Nephron (organoid): ENCODE measurements around the gene APOL1.
"Not testable (repeated sequence)": the region's sequence is repeated elsewhere in the genome, so short reads cannot be mapped to it uniquely, and the experiment has no call there.

Source experiments
- H3K27ac Mint-ChIP-seq, 3 experiments: 2 replicates each; pipeline ENCODE4 v1.8.0; 2020; ENCODE audit warnings: mixed read lengths in 3 of 3, mild to moderate bottlenecking in 2 of 3, moderate library complexity in 1 of 3
- H3K27me3 Mint-ChIP-seq: 2 replicates; pipeline ENCODE4 v1.8.0; 2021; ENCODE audit warnings: low read depth, mild to moderate bottlenecking, moderate library complexity, mixed read lengths
- H3K36me3 Mint-ChIP-seq: 2 replicates; pipeline ENCODE4 v1.8.0; 2020; ENCODE audit warnings: low read depth, mixed read lengths
- H3K4me1 Mint-ChIP-seq: 2 replicates; pipeline ENCODE4 v1.8.0; 2020; ENCODE audit warnings: mixed read lengths
- H3K4me3 Mint-ChIP-seq, 3 experiments: 2 replicates each; pipeline ENCODE4 v1.8.0; 2020; ENCODE audit warnings: mild to moderate bottlenecking in 3 of 3, mixed read lengths in 3 of 3, moderate library complexity in 2 of 3
- H3K9me3 Mint-ChIP-seq: 2 replicates; pipeline ENCODE4 v1.8.0; 2020; ENCODE audit warnings: mixed read lengths
- TF ChIP-seq, protein P1 (sequence below), 3 experiments: fragments of 200-600 bp; sonication (generic); IDR thresholded peaks; one replicate each; pipeline ENCODE4 v1.5.0; 2021; ENCODE audit warnings: antibody characterized with exemption in 3 of 3; ENCODE audit not compliant: unreplicated experiment in 3 of 3

APOL1 gene

GRCh38 chr22:36252754-36253522, at the start of gene APOL1:
Gene APOL1, plus strand, starts transcription at chr22:36253133. Its CDS starts 1,823 bp downstream, at chr22:36254956.
- peaks cover 14% of the 10 kb centered on the region for H3K9me3 Mint-ChIP-seq

DNA sequence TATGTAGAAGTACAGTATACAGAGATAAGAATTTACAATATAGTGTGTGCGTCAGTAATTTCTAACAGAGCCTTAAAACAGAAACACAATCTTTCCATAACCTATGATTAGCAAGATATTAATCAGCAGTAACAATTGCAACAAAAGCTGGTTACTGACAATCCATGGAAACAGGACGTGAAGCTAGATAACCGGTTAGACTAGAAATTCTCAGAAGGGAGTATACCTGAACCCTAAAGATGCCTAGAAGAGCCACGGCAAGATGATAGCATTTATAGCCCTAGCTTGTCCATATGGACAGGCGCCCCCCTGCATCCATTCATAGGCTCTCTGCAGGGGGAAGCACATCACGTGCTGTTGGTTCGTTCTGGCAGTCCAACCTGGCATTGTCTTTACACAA, 49.5 kb upstream of the APOL1 start:
- Mint-ChIP-seq H3K27ac (peak overlapping the region; percentile 93 to 97 (median 93)), H3K4me1 (peaks cover 42% of the 10 kb centered on the region), H3K4me3 (peak overlapping the region in 1 of 3 experiments; percentile 67)
- not testable (repeated sequence) for H3K27me3 Mint-ChIP-seq, H3K9me3 Mint-ChIP-seq, H3K36me3 Mint-ChIP-seq

More at GRCh38 chr22:36252754-36253522, at the start of gene APOL1:
- H3K27me3 Mint-ChIP-seq, result no peaks in the 10 kb centered on the region
- peak within 1 kb of the TSS in 1 of 3 experiments; percentile 20 for H3K4me3 Mint-ChIP-seq
- TF ChIP-seq, protein P1, sequence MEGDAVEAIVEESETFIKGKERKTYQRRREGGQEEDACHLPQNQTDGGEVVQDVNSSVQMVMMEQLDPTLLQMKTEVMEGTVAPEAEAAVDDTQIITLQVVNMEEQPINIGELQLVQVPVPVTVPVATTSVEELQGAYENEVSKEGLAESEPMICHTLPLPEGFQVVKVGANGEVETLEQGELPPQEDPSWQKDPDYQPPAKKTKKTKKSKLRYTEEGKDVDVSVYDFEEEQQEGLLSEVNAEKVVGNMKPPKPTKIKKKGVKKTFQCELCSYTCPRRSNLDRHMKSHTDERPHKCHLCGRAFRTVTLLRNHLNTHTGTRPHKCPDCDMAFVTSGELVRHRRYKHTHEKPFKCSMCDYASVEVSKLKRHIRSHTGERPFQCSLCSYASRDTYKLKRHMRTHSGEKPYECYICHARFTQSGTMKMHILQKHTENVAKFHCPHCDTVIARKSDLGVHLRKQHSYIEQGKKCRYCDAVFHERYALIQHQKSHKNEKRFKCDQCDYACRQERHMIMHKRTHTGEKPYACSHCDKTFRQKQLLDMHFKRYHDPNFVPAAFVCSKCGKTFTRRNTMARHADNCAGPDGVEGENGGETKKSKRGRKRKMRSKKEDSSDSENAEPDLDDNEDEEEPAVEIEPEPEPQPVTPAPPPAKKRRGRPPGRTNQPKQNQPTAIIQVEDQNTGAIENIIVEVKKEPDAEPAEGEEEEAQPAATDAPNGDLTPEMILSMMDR (IDR thresholded peaks at IDR 0.05; ENCODE audit: unreplicated experiment in 3 of 3), result no peak
- peak within 1 kb of the TSS; percentile 56 to 91 (median 74) for H3K27ac Mint-ChIP-seq
- peaks cover 32% of the 10 kb centered on the region for H3K4me1 Mint-ChIP-seq
- H3K36me3 Mint-ChIP-seq, result no peaks in the 10 kb centered on the region

DNA sequence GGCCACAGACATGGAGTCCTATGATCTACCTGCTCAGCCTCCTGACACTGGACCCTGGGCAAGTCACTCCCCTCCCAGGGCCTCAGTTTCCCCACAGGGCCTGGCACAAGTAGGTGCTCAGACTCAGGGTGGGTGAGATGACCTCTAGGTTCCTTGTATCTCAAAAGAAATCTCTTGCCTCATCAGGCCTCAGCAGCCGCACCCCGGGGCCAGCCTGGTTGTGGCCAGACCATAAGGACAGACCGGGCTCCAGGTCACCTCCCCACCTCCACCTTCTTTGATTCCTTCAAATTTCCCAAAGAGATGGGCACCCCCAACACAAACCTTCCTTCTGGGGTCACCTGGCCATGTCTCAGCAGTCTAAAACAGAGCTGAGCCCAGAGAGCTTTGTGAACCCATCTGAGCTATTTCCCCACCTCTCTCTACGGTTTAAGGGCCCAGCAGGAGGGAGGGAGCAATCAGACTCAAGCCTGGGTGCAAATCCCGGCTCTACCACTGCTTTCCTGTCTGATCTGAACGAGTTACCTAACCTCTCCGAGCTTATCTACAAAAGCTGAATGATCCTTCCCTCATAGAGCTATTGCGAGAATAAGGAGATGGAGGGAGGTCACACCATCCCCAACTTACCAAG, 48.8 kb upstream of the APOL1 start:
- Mint-ChIP-seq H3K9me3 (peaks cover 5% of the 10 kb centered on the region), H3K4me3 (no peak overlapping the region), H3K36me3 (no peaks in the 10 kb centered on the region), H3K27me3 (peaks cover 6% of the 10 kb centered on the region), H3K27ac (peak overlapping the region in 2 of 3 experiments; percentile 6 to 8), H3K4me1 (peaks cover 40% of the 10 kb centered on the region)
- TF ChIP-seq, protein P1 (IDR thresholded peaks at IDR 0.05; ENCODE audit: unreplicated experiment in 3 of 3), result no peak

DNA sequence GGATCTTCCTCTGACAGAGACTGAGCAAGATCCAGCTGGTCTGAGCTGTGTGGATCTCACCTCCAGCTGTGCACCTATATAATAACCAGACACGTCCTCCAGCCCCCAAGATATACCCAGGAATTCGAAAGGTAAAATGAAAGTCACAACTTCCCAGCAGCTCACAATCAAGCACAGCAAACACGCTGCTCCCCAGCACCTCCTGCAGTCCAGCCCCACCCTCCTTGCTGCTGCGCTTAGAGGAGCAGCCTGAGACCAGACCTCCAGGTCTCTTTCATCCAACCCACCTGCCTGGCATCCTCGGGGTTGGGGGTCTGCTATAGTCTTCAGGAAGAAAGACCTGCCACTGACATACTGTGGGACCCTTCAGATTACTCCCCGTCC, 48.3 kb upstream of the APOL1 start:
- Mint-ChIP-seq H3K4me3 (no peak overlapping the region), H3K36me3 (no peaks in the 10 kb centered on the region), H3K27ac (peak overlapping the region in 2 of 3 experiments; percentile 6 to 8), H3K4me1 (peaks cover 35% of the 10 kb centered on the region), H3K9me3 (peaks cover 7% of the 10 kb centered on the region), H3K27me3 (peaks cover 8% of the 10 kb centered on the region)
- TF ChIP-seq, protein P1 (IDR thresholded peaks at IDR 0.05; ENCODE audit: unreplicated experiment in 3 of 3), result no peak

- not testable (repeated sequence) for H3K4me3 Mint-ChIP-seq, H3K27ac Mint-ChIP-seq, H3K36me3 Mint-ChIP-seq, H3K27me3 Mint-ChIP-seq
- Mint-ChIP-seq H3K4me1 (peaks cover 33% of the 10 kb centered on the region), H3K9me3 (peaks cover 11% of the 10 kb centered on the region)
Observed at GRCh38 chr22:36205573-36205972, 47.4 kb upstream of the APOL1 start.

GRCh38 chr22:36206255-36206654, 46.7 kb upstream of the APOL1 start:
- TF ChIP-seq, protein P1 (IDR thresholded peaks at IDR 0.05; ENCODE audit: unreplicated experiment in 3 of 3), result no peak
- H3K36me3 Mint-ChIP-seq, result no peaks in the 10 kb centered on the region
- H3K9me3 Mint-ChIP-seq, result peaks cover 13% of the 10 kb centered on the region
- peaks cover 8% of the 10 kb centered on the region for H3K27me3 Mint-ChIP-seq
- H3K4me3 Mint-ChIP-seq, result no peak overlapping the region
- no peak overlapping the region for H3K27ac Mint-ChIP-seq
- H3K4me1 Mint-ChIP-seq, result peaks cover 33% of the 10 kb centered on the region
